EL (cell line): ENCODE measurements around the gene TM7SF2.

ENCODE experiments used
- DNase-seq: peaks from one replicate; pipeline ENCODE4 v3.0.0-alpha.2; 2016

TM7SF2 gene

DNA sequence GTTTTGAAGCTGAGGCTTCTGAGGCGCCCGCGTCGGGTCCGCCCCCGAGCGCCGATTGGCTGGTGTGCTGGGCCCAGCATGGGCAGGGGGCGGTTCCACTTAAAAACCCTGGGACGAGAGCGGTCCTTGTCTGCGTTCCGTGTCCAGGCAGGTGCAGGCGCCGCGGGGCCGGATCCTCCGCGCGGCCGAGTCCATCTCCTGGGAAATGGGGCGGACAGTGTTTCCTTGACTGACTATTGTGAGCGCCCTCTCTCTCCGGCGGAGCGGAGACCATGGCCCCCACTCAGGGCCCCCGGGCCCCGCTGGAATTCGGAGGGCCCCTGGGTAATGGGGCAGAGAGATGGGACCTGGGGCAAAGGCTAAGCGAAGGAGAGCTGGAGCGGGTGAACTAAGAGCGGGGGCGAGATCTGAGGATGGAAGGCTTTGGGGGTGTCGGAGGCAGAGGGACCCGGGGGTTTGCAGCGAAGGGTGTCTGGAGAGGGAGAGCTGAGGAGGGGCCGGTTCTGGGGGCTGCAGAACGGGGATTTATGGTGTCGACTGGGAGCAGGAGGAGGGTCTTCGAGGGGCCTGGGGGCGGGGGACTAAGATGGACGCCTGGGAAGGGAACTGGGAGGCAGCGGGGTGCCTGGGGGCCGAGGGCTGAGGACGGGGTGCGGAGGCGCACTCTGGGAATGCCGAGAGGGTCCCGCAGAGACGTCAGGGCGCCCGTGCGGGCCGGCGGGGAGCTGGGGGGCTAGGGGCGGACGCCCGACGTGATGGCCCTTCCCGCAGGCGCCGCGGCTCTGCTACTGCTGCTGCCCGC lies at the start of gene TM7SF2:
TM7SF2 (plus strand) TSS at position 129 of the 802 bp plus-strand sequence; CDS start at position 273, 144 bp downstream.
- DNase-seq = peak; percentile 94

DNA sequence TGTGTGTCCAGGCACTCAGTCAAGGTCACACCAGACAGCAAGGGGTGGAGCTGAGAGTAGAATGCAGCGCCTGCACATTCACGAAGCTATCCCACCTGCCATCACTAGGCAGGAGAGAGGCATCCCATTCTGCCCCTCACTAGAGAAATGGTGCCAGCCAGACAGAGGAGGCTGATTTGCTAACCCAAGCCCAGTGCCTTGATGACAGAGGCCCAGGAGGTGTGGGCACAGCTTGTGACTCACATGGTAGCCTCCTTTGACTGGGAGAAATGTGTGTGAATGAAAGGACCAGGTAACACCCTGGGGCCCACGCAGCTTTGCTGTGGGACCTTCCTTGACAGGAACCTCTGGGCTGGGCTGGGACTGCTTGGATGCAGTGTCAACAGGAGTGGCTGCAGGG lies 48.1 kb upstream of the TM7SF2 start:
- DNase-seq = no peak

DNA sequence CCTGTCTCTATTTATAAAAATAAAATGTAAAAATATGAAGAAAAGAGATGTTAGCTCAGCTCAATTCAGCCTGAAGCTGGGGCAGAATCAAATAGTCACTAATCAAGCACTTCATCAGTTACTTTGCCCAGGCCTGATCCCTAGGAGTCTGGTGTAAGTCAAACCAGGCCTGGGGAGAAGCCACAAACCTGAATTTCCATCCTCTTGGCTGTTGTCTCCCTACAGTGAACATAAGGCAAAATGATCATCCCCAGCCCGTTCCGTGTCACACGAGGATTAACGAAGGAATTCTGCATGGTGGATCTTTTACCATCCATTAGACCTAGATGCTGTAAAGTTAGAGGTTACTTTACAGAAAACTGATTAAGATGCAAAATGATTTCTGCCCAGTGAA lies 46.8 kb upstream of the TM7SF2 start:
- DNase-seq = no peak

DNA sequence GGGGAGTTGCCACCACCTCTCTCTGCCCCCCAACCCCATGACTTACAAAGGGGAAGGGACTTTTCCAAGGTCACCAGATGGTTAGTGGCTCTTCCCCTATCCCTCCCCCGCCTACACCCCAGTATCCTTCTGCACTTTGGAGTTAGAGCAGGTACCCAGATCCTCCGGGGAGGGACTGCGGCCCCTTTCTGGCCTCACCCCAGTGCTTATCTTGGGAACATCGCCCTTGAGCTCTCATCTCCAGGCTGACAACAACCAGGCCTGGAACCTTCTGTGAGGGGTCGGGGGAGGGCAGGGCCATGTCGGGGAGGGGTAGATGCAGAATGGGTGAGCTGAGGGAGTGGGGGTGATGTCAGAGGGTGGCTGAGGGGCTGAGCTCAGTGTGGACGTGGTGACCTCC lies 45.8 kb upstream of the TM7SF2 start:
- DNase-seq = no peak

DNA sequence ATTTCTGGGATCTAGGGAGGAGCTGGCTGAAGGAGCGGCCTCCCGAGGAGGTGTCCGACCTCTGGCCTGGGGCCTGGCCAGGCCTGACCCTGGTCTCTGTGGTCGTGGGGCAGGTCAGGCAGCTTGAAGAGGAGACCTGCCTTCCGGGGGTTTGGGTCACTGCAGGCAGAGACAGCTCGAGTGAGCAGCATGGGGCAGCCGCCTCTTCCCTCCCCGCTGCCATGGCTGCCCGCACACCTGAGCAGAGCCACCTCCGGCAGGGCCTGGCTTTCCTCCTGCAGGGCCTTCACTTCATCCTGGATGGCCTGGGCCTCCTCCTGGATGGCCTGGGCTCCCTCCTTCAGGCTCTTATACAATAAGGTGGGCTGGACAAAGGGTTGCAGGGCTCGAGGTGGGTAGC lies 45.4 kb upstream of the TM7SF2 start:
- no peak for DNase-seq

DNA sequence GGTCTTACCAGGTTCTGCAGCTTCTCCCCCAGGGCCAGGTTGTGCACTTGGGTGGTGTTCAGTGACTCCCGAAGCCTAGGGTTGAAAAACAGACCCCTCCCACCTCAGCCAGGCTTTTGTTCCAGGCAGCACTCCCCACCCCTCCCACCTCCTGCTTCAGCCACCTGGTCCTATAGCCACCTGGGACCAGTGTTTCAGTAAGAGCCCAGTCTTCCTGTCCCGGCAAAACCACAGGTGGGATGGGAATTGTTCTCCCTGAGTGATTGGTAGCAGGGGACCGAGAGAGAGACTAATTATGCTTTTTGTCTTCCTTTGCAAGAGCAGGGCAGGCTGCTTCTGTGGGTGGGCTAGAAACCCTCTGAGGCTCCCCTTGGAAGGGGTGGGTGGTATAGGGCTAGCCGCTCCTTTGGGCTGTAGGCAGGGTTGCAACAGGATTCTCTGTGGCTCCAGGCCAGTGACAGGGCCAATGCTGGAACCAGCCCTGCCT lies 44.8 kb upstream of the TM7SF2 start:
- no peak for DNase-seq

DNA sequence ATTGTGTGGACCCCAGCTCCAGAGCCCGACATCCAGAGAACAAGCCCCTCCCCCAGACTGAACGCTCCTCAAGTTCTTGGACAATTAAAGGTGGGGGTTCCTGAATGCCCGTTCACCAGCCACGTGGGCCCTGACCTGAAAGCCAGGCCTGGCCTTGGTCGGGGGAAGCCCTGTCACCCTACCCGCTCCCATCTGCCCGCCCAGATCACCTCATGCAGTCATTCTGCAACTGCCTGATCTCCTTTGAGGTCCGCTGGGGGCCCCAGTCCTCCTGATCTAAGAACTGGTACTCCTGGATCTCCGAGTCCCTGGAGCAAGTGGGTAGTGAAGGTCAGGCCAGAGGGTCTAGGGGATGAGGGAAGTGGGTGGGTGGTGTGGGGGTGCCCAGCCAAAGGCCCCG lies 44.2 kb upstream of the TM7SF2 start:
- no peak for DNase-seq

DNA sequence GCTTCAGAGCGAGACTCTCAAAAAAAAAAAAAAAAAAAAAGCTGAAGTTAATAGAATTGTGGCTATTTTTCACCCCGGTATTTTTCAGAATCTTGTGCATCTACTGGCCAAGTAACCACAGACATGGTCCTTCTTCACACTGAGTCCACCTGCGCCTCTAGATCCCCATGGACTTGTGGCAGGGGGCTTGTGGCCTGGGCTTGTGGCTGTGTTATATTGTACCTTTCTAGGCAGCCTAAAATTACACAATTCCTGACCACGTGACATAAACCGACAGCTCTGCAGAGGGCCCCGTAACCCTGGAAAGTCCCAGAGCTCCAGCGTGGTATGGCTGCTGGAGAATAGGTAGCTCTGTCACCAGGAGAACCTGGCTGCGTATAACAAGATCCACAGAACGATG lies 42.5 kb upstream of the TM7SF2 start:
- DNase-seq = no peak

DNA sequence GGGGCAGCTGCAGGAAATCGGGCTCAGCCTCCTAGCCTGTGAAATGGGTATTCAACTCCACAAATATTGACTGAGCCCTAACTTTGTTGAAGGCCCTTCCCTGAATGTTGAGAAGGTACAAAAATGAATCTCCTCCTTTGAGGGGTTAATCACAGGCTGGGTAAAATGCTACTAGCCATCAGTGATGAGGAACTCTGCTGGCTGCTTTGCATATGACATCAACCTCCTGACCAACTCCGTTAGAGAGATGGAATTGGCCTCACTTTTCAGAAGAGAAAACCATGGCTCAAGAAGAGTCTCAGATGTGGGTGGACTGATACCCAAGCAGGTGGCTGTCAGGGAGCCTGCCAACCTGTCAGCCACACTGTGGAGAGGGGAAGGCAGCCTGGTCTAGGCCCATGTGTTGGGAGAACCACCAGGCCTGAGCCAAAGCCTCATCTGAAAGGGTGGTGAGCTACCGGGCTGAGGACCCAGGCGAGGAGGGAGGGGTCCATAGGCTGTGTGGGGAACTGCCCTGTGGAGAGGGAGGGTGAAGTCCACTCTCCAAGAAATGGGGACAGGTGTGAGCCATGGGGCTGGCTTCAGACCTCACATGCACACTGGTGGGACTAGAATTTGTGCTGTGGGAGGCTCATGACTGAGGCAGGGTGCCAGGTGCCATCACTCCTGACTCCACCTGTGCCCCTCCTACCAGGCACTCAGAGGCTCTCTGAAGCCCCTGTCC lies 39.6 kb upstream of the TM7SF2 start:
- no peak for DNase-seq

DNA sequence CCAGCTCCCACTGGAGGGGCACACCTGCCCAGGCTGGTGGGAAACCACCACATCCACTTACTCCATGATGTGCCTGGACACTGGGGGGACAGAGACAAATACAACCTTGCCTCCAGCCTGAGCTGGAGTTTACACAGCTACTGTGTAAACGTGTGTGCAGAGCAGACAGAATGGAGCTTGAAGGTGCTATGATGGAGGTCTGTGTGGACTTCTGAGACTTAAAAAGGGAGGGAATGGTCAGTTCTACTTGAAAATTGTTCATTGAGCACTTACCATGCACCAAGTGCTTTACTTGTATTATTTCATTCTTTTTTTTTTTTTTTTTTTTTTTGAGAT lies 39.1 kb upstream of the TM7SF2 start:
- no peak for DNase-seq

DNA sequence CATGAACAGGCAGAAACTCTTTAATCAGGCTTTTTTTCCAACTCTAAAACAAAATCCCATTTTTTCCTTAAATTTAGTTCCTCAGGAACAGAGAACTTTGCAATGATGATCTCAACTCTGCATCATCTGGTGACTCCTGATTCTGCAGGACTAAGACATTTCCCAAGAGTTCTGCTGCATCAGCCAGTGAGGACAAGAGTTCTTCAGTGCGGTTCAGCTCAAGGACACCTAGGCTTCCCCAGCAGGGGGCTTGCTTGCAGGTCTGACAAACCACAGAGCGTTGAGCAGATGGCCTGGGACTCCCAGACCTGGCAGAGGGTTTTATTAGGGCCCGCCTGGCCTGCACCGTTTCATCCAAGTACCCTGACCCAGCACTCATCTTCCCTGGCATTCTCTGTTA lies 34.2 kb upstream of the TM7SF2 start:
- DNase-seq = no peak

DNA sequence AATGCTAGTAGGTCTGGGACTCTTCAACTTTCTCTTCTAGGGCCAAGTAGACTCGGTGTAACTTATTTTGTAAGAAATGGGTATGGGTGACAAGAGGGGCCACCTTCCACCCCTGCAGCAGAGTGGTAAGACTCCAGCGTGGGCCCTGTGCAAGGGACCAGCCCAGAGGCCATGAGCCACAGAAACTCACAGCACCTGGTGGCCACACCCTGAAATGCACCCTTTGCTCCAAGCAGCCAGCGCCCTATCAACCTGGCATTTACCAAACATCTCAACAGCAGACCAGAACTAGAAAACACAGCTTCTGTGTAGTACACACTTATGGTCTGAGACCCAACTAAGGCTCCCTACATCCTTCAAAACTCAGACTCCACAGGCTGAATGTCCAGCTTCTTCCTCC lies 33.5 kb upstream of the TM7SF2 start:
- peak; percentile 29 for DNase-seq

DNA sequence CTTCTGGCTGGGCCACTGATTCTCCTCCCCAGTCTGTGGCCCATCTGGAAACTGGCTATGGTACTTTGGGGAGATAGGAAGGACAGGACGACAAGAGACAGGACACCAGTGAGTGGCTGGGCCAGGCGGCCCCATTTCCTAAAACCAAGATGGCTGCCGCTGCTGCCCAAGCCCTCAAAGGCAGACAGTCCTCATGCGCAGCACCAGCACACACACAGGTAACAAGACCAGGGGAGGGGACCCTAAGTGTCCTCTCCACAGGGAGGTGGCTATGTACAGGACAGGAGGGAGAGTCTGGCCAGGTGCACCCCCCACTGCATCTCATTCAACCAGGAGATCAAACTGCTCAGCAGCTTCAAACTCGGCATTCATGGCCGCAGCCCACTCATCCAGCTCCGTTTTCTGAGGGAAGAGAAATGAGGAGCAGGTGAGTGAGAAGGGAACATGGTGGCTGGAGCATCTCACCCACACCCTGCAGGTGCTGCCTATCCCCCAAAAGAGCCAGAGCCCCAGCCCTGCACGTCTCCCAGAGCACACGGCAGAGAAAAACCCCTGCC lies 32.8 kb upstream of the TM7SF2 start:
- DNase-seq = no peak

DNA sequence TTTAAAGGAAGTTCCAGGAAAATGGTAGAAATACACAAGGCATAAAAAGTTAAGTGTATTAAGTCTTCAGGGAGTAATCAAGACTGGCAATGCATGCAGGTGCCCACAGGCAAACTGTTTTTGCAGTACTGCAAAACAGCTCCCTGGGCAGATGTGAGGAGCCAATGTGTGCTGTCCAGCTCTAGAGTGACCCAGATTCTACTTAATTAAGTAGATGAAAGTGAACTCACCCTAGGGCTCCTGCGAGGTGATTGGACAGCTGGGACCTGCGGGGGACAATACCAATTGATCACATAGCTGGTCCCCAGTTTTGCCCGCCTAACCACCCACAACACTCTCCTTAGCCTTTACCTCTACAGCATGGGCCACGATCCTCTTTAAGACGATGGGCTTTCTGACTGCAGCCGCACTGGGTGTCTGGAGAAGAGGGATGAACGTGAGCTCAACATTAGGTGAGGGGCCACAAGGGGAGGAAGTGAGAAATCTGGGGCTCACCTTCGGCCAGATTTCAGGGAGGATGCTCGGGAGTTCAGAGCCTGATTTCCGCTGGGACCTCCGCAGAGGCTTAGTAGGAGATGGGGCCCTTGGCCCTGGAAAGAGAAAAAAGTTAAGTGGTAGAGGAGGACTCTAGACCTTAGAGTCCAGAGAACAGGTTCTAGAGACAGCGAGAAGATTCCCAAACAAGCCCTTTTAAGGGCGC lies 28.4 kb upstream of the TM7SF2 start:
- no peak for DNase-seq

DNA sequence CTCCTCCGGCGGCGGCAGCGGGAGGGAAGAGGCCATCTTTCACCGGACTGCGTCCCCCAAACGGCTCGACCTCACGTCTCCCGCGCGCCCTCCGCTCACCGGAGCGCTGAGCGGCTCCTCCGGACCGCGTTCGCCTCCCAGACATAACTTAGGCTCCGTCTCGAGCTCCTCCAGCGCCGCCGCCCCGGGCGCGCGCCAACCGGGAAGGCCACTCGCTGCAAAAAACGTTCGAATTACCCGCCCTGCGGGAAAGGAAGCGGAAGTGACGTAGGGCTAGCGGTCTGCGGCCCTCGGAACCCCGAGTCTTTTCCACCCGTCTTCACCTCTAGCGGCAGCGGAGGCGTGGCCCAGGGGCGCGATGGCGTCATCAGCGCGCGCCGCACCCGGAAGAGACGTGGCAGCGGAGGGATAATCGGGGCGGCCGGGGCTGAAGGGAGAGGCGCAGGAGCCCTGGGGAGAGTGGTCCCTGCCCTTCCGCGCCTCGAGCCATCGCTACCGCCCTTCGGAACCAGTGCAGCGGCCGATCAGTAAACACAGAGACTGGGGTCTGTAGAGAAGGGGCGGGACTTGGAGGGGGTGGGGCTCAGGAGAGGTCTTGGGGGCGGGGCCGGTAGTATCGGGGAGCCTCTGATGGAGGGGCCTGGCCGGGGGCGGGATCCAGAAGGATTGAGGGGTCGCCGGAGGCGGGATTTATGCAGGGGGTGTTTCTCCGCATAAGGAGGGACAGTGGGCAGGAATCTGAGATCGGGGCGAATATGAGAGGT lies 27.7 kb upstream of the TM7SF2 start, which contains the start of the genes CDCA5 and ZFPL1:
CDCA5 (minus strand) TSS at position 207 of the 764 bp plus-strand sequence; CDS start at position 145, 62 bp downstream.
ZFPL1 (plus strand) TSS at position 389 of the 764 bp plus-strand sequence. CDS start 477 bp downstream, outside the sequence.
- peak; percentile 95 for DNase-seq

DNA sequence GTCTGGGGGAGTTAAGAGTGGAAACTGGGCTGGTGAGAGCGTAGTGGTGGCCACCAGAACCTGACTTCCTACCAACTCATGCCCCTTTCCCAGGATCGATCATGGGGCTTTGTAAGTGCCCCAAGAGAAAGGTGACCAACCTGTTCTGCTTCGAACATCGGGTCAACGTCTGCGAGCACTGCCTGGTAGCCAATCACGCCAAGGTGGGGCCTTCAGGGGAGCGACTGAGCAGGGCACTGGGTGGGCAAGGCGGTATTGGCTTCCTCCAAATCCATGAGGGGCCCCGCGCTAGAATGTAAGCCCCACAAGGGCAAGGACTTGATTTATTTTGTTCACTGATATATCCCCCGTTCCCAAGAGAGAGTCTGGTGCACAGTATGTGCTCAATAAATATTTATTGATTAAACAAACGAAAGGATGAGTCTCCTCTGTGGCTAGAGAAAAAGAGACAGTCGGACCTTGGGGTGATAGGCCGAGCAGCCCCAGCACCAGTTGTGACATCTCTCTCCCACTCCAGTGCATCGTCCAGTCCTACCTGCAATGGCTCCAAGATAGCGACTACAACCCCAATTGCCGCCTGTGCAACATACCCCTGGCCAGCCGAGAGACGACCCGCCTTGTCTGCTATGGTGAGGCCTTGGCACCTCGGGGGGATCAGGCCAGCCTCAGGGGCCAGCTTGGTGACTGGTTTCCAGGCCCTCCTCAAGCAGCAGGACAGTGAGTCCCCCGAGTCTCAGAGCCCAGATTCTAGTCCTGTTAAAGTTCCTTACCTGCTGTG lies 26.9 kb upstream of the TM7SF2 start:
- DNase-seq = no peak

DNA sequence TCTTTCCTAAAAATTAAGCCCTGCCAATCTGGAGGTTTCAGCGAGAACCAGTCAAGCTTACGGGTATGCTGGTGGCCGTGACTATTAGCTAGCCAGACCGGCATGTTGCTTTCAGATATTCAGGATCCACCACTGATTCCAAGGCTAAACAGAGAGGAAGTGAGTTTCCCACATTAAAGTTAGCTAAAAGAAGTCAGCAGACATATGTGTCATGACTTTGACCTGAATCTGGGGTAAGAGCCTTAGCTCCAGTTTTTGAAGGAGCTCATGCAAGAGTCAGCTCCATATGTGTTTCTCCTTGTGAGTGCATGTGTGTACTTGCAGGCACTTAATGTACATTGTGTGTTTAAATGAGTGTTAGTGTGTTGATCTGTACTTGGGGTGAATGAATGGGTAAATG lies 26.2 kb upstream of the TM7SF2 start:
- no peak for DNase-seq

DNA sequence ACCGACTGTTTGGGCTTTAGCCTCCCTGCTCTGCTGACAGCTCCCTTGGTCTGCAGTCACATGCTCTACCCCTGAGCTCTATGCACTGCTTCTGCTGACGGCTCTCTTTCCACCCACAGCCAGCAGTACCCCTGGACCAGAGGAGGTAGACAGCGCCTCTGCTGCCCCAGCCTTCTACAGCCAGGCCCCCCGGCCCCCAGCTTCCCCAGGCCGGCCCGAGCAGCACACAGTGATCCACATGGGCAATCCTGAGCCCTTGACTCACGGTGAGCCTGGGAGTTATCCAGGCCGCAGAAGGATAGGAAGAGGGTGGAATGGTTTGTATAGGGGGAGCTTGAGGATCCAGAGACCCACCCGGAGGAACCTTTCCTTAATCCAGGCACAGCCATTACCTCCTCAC lies 24.9 kb upstream of the TM7SF2 start:
- DNase-seq = no peak

DNA sequence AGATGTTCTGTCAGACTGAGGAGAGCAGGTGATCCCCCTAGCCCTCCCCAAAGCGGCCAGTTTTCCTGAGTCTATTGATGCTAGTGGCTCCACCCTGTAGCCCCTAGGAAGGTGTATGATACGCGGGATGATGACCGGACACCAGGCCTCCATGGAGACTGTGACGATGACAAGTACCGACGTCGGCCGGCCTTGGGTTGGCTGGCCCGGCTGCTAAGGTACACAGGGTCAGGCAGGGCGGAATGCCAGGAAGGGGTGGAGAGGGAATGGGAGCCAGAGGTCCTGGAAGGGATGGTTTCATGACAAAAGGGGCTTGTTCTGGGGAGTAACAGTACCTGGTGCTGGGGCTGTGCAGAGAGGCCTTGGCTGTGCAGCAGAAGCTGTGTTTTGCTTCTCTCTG lies 24.5 kb upstream of the TM7SF2 start:
- DNase-seq = no peak

DNA sequence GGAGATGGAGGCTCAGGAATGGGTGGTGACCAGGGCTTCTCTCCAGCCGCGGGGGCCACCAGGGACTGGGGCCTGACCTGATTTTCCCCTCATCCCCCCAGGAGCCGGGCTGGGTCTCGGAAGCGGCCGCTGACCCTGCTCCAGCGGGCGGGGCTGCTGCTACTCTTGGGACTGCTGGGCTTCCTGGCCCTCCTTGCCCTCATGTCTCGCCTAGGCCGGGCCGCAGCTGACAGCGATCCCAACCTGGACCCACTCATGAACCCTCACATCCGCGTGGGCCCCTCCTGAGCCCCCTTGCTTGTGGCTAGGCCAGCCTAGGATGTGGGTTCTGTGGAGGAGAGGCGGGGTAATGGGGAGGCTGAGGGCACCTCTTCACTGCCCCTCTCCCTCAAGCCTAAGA lies 23.8 kb upstream of the TM7SF2 start:
- no peak for DNase-seq

DNA sequence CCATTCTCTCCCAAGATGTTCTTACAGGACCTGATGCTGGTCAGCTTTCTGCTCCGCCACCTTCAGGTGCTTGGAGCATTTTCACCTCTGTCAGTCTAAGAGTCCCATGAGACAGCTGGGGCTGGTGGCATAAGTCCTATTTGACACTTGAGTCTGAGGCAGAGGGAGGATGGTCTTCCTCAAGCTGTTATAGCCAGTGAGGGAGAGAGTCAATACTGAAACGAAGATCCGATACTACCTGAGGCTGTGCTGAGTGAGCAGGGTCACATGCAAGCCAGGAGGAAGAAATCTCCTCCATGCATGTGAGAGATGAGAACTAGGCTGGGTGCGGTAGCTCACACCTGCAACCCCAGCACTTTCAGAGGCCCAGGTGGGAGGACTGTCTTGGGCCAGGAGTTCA lies 22.1 kb upstream of the TM7SF2 start:
- DNase-seq = no peak

DNA sequence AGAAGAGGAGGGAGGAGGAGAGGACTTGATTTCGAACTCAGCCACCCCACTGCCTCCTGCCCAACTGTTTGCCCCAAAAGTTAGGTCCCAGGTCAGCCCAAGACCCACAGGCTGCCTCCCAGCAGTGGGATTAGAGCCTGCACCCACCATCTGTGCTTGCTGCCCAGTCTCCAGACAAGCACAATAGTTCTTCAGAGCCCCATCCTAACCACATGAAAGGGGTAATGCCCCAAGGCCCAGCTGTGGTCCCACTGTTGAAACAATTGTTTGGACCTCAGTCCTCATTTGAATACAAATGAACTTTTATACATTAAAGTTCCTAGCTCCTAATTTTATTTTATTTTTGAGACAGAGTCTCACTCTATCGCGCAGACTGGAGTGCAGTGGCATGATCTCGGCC lies 21.0 kb upstream of the TM7SF2 start:
- no peak for DNase-seq
